ENCODE data around the gene UBE2U.

DNA sequence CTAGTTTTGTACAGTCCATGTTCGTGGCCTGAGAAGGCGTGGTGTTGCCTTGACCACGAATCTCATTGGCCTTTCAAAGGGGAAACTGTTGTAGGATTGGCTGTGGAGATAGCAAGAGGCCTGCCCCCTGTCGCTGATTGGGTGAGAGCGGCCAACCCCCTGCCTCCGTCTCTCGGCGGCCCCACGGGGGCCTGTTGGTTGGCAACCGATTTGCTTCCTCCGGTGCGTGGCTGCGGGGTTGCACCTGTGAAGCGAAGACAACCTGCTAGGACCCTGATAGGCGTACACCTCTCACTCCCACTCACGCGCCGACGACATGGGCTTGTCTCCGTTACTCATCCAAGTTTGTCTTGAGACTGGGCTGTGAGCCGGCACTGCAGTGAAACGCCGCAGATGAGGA lies at the start of gene UBE2U:
- TF ChIP-seq, protein P1, sequence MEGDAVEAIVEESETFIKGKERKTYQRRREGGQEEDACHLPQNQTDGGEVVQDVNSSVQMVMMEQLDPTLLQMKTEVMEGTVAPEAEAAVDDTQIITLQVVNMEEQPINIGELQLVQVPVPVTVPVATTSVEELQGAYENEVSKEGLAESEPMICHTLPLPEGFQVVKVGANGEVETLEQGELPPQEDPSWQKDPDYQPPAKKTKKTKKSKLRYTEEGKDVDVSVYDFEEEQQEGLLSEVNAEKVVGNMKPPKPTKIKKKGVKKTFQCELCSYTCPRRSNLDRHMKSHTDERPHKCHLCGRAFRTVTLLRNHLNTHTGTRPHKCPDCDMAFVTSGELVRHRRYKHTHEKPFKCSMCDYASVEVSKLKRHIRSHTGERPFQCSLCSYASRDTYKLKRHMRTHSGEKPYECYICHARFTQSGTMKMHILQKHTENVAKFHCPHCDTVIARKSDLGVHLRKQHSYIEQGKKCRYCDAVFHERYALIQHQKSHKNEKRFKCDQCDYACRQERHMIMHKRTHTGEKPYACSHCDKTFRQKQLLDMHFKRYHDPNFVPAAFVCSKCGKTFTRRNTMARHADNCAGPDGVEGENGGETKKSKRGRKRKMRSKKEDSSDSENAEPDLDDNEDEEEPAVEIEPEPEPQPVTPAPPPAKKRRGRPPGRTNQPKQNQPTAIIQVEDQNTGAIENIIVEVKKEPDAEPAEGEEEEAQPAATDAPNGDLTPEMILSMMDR (conservative IDR thresholded peaks at IDR 0.05; ENCODE audit: low read depth in 2 of 2): no peak
- TF ChIP-seq EZH2phosphoT487 (IDR thresholded peaks at IDR 0.05; ENCODE audit: unreplicated experiment) (no peak), POLR2AphosphoS5 (IDR thresholded peaks at IDR 0.05; ENCODE audit: low read depth) (no peak), EZH2 (IDR thresholded peaks at IDR 0.05; ENCODE audit: low read depth, unreplicated experiment) (no peak), JUNB (IDR thresholded peaks at IDR 0.05; ENCODE audit: unreplicated experiment) (no peak), CREB1 (CRISPR knock-in tag; IDR thresholded peaks at IDR 0.05; ENCODE audit: low read depth) (no peak)
- TF ChIP-seq, protein P2, sequence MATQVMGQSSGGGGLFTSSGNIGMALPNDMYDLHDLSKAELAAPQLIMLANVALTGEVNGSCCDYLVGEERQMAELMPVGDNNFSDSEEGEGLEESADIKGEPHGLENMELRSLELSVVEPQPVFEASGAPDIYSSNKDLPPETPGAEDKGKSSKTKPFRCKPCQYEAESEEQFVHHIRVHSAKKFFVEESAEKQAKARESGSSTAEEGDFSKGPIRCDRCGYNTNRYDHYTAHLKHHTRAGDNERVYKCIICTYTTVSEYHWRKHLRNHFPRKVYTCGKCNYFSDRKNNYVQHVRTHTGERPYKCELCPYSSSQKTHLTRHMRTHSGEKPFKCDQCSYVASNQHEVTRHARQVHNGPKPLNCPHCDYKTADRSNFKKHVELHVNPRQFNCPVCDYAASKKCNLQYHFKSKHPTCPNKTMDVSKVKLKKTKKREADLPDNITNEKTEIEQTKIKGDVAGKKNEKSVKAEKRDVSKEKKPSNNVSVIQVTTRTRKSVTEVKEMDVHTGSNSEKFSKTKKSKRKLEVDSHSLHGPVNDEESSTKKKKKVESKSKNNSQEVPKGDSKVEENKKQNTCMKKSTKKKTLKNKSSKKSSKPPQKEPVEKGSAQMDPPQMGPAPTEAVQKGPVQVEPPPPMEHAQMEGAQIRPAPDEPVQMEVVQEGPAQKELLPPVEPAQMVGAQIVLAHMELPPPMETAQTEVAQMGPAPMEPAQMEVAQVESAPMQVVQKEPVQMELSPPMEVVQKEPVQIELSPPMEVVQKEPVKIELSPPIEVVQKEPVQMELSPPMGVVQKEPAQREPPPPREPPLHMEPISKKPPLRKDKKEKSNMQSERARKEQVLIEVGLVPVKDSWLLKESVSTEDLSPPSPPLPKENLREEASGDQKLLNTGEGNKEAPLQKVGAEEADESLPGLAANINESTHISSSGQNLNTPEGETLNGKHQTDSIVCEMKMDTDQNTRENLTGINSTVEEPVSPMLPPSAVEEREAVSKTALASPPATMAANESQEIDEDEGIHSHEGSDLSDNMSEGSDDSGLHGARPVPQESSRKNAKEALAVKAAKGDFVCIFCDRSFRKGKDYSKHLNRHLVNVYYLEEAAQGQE (IDR thresholded peaks at IDR 0.05; ENCODE audit: unreplicated experiment): no peak

All from GM23338 (cell line).